Sigmoid colon (tissue), 4 donors: ENCODE data around the gene TCP1.

Experiments
- EP300 ChIP-seq, 4 donors: sonication (generic); formaldehyde crosslinking; IDR thresholded peaks; one replicate each; pipeline ENCODE4 v1.6.1; 2017; ENCODE audit warnings: antibody characterized with exemption in 4 of 4
- POLR2A ChIP-seq, 2 donors: fragments of 450-650 bp; IDR thresholded peaks; one replicate each; pipeline ENCODE4 v1.6.1; 2016; ENCODE audit warnings: antibody characterized with exemption in 2 of 2, mild to moderate bottlenecking in 2 of 2, moderate library complexity in 2 of 2
- TF ChIP-seq, protein P1 (sequence below), 4 experiments: fragments of 450-650 bp in 3 of 4; fragments of 200-600 bp in 1 of 4; IDR thresholded peaks; one replicate each; pipeline ENCODE4 v1.5.1; 2016 to 2019; ENCODE audit warnings: antibody characterized with exemption in 4 of 4, mild to moderate bottlenecking in 3 of 4, moderate library complexity in 2 of 4

DNA sequence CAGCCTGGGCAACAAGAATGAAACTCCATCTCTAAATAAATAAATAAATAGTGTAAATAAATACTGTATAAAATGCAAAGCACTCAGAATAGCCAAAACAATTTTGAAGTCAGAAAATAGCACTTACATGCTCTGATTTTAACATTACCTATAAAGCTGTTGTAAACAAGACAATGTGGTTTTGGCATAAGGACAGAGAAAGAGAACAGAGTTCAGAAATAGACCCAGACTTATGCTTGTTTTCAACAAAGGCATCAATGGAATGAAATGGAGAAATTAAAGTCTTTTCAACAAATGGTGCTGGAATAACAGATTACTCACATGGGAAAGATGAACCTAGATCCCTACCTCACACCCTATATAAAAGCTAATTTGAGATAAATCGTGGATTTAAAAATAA, 17.2 kb downstream of the TCP1 start:
- no peak for TF ChIP-seq POLR2A (IDR thresholded peaks at IDR 0.05)
- TF ChIP-seq, protein P1, sequence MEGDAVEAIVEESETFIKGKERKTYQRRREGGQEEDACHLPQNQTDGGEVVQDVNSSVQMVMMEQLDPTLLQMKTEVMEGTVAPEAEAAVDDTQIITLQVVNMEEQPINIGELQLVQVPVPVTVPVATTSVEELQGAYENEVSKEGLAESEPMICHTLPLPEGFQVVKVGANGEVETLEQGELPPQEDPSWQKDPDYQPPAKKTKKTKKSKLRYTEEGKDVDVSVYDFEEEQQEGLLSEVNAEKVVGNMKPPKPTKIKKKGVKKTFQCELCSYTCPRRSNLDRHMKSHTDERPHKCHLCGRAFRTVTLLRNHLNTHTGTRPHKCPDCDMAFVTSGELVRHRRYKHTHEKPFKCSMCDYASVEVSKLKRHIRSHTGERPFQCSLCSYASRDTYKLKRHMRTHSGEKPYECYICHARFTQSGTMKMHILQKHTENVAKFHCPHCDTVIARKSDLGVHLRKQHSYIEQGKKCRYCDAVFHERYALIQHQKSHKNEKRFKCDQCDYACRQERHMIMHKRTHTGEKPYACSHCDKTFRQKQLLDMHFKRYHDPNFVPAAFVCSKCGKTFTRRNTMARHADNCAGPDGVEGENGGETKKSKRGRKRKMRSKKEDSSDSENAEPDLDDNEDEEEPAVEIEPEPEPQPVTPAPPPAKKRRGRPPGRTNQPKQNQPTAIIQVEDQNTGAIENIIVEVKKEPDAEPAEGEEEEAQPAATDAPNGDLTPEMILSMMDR (IDR thresholded peaks at IDR 0.05), result no peak
- TF ChIP-seq EP300 (IDR thresholded peaks at IDR 0.05), result no peak
